KMS-11 (cell line): ENCODE measurements around the gene LIG4.

ENCODE experiments used
- H2AFZ ChIP-seq: fragments of 200-600 bp; sonication (generic); 2 replicates; pipeline ENCODE4 v1.6.1; 2016; ENCODE audit warnings: antibody characterized with exemption, mixed run types, low read depth
- H3K27ac ChIP-seq: fragments of 200-600 bp; sonication (generic); 2 replicates; pipeline ENCODE4 v1.6.1; 2016; ENCODE audit warnings: mild to moderate bottlenecking, mixed run types
- H3K27me3 ChIP-seq: fragments of 200-600 bp; sonication (generic); 2 replicates; pipeline ENCODE4 v1.6.1; 2017; ENCODE audit warnings: mild to moderate bottlenecking, low read depth, mixed run types, moderate library complexity; ENCODE audit not compliant: insufficient read depth
- H3K36me3 ChIP-seq: fragments of 200-600 bp; sonication (generic); 2 replicates; pipeline ENCODE4 v1.6.1; 2017; ENCODE audit warnings: mild to moderate bottlenecking, mixed run types; ENCODE audit not compliant: insufficient read depth
- H3K4me1 ChIP-seq: fragments of 200-600 bp; sonication (generic); 2 replicates; pipeline ENCODE4 v1.6.1; 2016; ENCODE audit warnings: mild to moderate bottlenecking, low read depth, mixed run types; ENCODE audit not compliant: poor library complexity, severe bottlenecking
- H3K4me2 ChIP-seq: fragments of 200-600 bp; sonication (generic); 2 replicates; pipeline ENCODE4 v1.7.0; 2016; ENCODE audit warnings: mild to moderate bottlenecking, mixed run types
- H3K4me3 ChIP-seq: fragments of 200-600 bp; sonication (generic); IDR thresholded peaks from 2 replicates; pipeline ENCODE4 v1.6.1; 2017; ENCODE audit warnings: low read depth, low read length, mixed read lengths; ENCODE audit not compliant: insufficient read depth
- H3K79me2 ChIP-seq: fragments of 200-600 bp; sonication (generic); 2 replicates; pipeline ENCODE4 v1.6.1; 2016; ENCODE audit warnings: low read depth, mixed run types; ENCODE audit not compliant: insufficient read depth
- H3K9ac ChIP-seq: fragments of 200-600 bp; sonication (generic); 2 replicates; pipeline ENCODE4 v1.6.1; 2016; ENCODE audit warnings: mild to moderate bottlenecking, mixed run types
- H4K20me1 ChIP-seq: fragments of 200-600 bp; sonication (generic); 2 replicates; pipeline ENCODE4 v1.6.1; 2016; ENCODE audit warnings: mild to moderate bottlenecking, mixed run types; ENCODE audit not compliant: insufficient read depth
- TF ChIP-seq, protein P1 (sequence below): fragments of 200-600 bp; sonication (generic); conservative IDR thresholded peaks from 2 replicates; pipeline ENCODE4 v1.6.1; 2017; ENCODE audit warnings: low read depth, mild to moderate bottlenecking, antibody characterized with exemption, low read length, moderate library complexity, mixed read lengths

Gene LIG4

DNA sequence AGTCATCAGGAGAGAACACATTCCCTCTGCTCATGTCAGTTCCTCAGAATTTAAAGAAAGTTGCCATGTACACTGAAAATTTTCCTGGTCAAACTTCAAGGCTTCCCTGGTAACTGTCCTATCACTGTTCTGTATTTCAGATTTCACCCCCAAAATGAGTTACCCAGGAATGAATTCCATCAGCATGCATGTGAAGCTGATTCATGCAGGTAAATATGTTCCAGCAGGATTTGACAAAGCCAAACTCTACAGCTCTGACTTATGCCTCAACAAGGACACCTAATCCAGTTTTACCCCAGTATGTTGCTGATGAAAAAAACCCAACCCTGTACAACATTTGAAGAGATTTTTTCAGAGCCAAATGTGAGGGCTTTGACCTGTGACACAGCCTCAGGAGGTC, 21.5 kb downstream of the LIG4 start:
- Histone ChIP-seq H3K79me2 (no peaks in the 10 kb centered on the region), H3K27ac (no peak overlapping the region), H3K9ac (no peak overlapping the region), H2AFZ (no peak overlapping the region), H3K4me2 (no peak overlapping the region), H3K36me3 (no peaks in the 10 kb centered on the region), H3K4me3 (no peak overlapping the region), H3K4me1 (no peaks in the 10 kb centered on the region), H3K27me3 (no peaks in the 10 kb centered on the region), H4K20me1 (no peaks in the 10 kb centered on the region)
- TF ChIP-seq, protein P1, sequence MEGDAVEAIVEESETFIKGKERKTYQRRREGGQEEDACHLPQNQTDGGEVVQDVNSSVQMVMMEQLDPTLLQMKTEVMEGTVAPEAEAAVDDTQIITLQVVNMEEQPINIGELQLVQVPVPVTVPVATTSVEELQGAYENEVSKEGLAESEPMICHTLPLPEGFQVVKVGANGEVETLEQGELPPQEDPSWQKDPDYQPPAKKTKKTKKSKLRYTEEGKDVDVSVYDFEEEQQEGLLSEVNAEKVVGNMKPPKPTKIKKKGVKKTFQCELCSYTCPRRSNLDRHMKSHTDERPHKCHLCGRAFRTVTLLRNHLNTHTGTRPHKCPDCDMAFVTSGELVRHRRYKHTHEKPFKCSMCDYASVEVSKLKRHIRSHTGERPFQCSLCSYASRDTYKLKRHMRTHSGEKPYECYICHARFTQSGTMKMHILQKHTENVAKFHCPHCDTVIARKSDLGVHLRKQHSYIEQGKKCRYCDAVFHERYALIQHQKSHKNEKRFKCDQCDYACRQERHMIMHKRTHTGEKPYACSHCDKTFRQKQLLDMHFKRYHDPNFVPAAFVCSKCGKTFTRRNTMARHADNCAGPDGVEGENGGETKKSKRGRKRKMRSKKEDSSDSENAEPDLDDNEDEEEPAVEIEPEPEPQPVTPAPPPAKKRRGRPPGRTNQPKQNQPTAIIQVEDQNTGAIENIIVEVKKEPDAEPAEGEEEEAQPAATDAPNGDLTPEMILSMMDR, result no peak

DNA sequence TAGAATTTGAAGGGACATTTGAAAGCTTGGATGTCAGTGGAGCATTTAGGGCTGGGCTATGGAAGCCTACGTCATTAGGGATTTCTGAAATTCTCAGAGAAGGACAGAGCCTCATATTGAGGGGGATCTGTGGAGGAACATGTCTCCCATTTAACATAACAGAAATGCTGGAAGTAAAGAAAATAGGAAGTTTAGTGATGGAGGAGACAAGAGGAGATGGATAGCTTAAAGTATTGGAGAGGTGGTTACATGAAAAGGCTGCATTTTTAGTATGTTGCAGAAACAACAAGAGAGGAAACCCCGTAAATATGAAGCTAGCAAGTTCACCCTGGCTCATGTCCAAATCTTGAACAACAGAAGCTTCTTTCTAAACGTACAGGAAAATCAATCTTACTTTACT, 24.4 kb downstream of the LIG4 start:
- TF ChIP-seq, protein P1, result no peak
- H2AFZ ChIP-seq, result no peak overlapping the region
- H3K27me3 ChIP-seq, result no peaks in the 10 kb centered on the region

DNA sequence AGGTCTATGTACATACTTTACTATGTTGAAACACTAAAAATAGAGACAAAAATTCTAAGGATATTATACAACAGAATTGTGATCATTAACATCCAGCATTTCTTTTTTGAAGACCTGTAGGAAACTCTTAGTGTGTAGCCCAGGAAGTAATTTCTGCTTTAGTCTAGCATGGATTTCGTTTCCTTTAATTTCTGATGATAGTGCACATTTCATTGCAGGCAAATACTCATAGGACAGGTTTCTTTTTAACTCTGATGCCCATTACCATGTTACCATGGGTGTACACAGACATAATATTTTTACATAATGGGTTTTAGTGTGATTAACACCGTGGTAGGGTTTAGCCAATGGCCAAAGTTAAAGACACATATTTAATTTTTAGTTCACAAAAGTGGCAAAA, 27.1 kb downstream of the LIG4 start:
- no peaks in the 10 kb centered on the region for H3K36me3 ChIP-seq
- TF ChIP-seq, protein P1, result no peak
- H3K4me1 ChIP-seq, result no peaks in the 10 kb centered on the region
- H3K79me2 ChIP-seq, result no peaks in the 10 kb centered on the region
- H2AFZ ChIP-seq, result no peak overlapping the region
- no peak overlapping the region for H3K4me2 ChIP-seq
- H3K27ac ChIP-seq, result no peak overlapping the region
- no peaks in the 10 kb centered on the region for H3K27me3 ChIP-seq
- no peak overlapping the region for H3K9ac ChIP-seq
- H4K20me1 ChIP-seq, result no peaks in the 10 kb centered on the region
- no peak overlapping the region for H3K4me3 ChIP-seq

More for the DNA sequence above, 24.4 kb downstream of the LIG4 start:
- H3K9ac ChIP-seq, result no peak overlapping the region
- H3K4me1 ChIP-seq, result no peaks in the 10 kb centered on the region
- no peak overlapping the region for H3K4me3 ChIP-seq
- H3K79me2 ChIP-seq, result no peaks in the 10 kb centered on the region
- no peak overlapping the region for H3K27ac ChIP-seq
- no peaks in the 10 kb centered on the region for H4K20me1 ChIP-seq
- no peak overlapping the region for H3K4me2 ChIP-seq
- H3K36me3 ChIP-seq, result no peaks in the 10 kb centered on the region

DNA sequence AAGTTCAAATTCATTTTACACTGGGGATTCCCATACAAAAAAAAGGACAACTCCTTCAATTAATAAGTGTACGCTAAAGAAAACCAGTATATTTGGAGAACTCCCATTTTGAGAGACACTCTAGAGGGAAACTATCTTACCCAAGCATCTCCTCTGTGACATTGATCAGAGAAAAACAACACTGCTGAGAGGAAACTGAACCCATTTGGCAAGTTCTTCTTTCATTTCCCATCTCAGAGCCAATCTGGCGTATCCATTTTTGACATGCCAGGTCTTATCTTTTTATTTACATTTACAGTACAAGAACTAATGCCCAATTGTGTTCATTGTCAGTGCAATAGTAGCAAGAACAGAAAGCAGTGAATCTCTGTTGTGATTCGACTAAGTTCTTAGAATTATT, 30.1 kb downstream of the LIG4 start:
- Histone ChIP-seq H4K20me1 (no peaks in the 10 kb centered on the region), H3K9ac (no peak overlapping the region), H3K4me2 (no peak overlapping the region), H3K27ac (no peak overlapping the region), H3K4me3 (no peak overlapping the region), H3K4me1 (no peaks in the 10 kb centered on the region), H3K79me2 (no peaks in the 10 kb centered on the region), H2AFZ (no peak overlapping the region), H3K36me3 (no peaks in the 10 kb centered on the region), H3K27me3 (no peaks in the 10 kb centered on the region)
- TF ChIP-seq, protein P1, result no peak
